NCI-H2107 treated with DMSO at 0.1 percent for 48 hours (cell line): ENCODE results near the gene MAB21L4.

Experiments
- DNase-seq: peaks from one replicate; lab custom pipeline; 2025; ENCODE audit not compliant: unreplicated experiment; lab: John Stamatoyannopoulos, UW

Gene MAB21L4

DNA sequence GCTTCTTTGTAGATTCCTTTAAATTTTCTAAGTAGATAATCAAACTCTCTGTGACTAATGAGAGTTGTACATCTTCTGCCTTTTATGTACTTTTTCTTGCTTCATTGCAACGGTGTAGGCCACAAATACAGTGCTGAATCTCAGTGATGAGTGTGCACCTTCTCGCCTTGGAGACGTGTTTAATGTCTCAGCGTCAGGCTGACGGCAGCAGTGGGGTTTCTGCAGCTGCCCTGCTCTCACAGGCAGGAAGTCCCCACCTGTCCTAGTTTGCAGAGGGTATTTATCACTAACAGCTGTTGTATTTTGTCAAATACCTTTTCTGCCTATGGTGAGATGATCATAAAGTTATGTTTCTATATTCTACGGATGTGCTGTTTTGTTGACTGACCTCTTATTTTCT lies 14.0 kb downstream of the MAB21L4 start:
- DNase-seq: no peak

DNA sequence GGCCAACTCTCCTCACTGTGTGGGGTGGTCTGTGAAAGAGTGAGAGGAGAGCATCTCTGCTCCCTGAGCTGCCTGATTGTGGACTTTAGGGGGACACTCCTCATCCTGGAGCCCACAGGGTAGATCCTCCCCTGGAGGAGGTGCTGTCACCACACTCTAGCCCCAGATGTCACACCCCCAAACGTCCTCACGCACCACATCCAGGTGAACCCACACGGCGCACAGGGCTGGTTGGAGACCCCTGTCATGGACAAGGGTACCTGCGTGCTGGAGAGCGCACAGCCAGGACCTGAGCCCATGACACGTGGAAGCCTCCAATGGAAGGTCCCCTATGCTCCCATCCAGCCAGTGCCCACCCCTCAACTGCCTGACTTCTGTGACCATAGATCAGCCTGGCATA lies 16.9 kb downstream of the MAB21L4 start:
- no peak for DNase-seq

DNA sequence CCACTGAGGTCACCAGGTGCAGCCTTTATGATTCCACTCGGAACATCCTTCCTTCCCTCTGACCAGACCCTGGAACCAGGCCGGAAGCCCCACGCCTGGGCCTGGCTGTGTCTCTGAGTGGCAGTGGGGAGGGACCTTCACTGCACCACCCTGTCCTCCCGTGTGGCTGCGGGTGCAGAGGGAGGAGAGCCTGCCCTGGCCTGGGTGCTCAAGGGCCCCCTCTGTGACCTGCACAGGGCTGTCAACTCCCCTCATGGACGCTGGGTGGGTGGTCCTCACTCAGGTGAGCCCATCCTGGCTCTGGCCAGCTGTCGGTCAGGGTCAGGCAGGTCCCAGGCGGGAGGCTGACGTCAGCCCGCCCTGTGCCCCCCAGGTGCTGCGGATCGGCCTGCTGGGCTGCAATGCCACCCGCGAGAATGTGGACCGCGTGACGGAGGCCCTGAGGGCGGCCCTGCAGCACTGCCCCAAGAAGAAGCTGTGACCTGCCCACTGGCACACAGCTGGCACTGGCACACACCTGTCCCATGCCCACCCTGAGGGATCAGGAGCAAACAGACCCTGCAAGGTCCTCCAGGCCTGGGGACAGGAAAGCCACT lies 17.5 kb downstream of the MAB21L4 start:
- no peak for DNase-seq

DNA sequence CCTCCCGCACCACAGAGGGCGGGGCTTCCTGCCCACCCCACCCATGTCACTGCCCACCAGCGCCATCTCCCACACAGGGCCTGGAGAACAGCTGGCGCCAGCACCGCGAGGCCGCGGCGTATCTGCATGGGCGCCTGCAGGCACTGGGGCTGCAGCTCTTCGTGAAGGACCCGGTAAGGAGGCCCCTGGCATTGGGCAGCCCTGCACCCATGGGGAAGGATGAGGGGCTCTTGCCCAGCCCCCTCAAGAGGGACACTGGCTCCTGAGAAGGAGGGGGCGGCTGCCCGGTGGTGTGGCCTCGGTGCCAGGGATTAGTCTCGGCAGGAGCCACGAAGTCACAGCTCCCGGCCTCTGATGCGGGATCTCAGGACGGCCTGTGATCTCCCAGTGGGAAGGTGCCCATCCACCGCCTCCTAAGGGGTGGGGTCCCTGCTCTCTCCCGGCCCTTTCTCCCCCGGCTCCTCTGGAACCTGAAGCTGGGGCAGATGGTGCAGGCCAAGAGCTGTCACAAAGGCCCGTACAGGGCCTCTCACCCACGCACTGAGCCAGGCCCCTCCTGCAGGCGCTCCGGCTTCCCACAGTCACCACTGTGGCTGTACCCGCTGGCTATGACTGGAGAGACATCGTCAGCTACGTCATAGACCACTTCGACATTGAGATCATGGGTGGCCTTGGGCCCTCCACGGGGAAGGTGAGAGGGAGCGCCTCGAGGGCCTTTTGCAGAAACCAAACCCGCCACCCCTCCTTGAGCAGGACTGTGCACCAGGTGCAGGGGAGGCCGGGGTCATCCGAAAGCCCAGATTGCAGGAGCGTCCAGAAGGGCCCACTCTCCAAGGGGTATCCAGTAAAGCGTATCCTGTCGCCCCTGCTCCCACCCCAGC lies 18.3 kb downstream of the MAB21L4 start:
- DNase-seq: no peak

DNA sequence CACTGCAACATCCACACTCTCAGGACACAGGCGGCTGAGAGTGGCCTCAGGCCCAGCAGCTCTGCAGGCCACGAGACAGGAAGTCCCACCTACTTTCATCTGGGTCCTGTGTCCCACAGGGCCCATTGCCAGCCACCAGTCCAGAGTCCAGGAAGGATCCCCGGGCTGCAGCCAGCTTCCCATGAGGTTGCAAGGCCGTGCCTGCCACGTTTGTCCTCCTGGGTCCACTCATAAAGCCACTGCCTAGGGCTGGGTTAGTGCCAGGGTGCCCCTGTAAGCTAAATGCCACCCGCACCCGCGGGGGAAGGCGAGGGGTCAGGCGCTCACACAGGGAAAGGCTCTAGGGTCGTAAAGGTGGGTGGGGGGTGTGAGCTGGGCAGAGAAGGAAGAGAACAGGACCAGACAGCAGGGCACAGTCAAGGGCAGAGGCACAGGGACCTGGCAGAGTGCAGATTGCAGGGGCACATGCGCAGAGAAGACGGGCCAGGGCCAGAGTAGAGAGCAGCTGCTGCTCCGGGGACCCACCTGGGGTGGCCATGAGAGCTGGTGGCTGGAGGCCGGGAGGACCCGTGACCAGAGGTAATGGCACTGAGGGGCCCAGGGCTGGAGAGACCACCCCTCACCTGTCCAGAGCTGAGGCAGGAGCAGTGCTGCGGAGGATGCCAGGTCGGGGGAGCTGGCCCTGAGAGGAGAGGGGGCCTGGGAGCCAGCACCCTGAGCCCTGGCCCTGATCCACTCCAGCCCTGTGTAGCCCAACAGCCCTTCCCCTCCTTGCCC lies 19.3 kb downstream of the MAB21L4 start:
- no peak for DNase-seq

DNA sequence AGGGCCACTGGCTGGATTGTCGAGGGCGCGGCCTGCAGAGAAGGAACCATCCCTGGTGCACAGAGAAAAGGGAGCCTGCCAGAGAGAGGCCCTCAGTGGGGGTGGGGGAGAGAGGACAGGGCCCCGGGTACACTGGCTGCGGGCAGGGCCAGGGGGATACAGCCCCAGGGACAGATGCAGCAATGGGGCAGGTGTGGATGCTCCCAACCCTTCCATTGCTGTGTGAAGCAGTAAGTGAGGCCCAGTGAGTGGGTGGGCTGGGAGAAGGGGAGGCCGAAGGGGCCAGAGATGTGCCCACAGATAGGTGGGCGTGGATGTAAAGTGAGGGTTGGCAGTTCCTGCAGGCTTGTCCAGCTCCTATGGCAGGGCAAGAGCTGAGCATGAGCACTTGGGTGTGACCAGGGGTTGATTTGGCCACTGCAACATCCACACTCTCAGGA lies 19.9 kb downstream of the MAB21L4 start:
- no peak for DNase-seq

DNA sequence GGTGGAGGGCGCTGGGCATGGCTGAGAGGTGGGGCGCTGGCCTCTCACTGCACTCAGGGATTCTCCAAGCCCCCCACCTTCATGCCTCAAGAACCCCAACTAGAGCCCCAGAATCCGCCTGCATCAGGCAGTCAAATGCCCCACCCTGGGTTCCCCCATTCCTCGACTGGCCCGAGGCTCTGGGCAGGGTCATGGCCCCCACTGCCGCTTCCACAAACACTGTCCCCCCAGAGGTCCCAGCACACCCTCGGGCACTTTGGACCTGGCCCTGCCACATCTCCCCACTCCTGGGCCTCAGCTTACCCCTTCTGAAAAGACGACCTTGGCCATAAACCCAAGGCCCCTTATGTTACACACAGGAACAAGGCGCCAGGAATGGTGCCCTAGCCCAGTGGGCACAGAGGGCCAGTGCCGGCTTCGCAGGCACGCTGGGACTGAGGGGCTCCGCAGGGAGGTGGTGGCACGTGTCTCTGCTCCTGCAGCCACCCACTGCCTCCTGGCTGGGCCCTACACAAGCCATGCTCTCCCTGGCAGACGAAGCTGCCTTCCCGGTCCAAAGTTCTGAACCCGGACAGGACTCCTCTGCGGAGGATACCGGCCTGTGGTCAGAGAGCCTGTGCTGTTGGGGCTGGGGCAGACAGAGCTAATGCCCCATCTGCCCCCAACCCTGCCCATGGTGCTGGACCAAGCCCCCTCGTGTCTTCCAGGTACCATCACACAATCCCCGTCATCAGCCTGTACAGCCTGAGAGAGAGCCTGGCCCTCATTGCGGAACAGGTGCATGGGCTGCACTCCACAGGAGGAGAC lies 20.5 kb downstream of the MAB21L4 start:
- no peak for DNase-seq

DNA sequence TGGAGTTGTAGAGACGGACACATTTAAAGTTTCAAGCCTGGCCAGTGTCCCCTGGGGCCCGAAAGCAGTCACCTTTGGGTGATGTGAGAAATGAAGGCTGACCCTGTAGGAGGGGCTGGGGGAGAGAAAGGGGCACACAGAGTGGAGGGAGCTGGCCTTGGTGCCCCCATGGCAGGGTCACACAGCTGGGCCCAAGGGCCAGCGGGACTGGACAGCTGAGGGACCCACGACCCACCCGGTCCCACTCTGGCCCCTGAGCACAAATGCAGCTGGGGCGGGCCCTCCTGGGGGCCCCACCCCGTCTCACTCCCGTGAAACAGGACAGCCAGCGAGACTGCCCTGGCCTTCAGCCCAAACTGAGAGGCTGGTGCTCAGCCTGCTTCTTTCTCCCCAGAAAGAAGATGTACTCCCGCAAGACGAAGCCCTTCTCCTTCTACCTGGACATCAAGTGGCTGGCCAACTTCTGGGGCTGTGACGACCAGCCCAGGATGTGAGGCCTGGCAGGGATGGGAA lies 21.2 kb downstream of the MAB21L4 start:
- DNase-seq: no peak

DNA sequence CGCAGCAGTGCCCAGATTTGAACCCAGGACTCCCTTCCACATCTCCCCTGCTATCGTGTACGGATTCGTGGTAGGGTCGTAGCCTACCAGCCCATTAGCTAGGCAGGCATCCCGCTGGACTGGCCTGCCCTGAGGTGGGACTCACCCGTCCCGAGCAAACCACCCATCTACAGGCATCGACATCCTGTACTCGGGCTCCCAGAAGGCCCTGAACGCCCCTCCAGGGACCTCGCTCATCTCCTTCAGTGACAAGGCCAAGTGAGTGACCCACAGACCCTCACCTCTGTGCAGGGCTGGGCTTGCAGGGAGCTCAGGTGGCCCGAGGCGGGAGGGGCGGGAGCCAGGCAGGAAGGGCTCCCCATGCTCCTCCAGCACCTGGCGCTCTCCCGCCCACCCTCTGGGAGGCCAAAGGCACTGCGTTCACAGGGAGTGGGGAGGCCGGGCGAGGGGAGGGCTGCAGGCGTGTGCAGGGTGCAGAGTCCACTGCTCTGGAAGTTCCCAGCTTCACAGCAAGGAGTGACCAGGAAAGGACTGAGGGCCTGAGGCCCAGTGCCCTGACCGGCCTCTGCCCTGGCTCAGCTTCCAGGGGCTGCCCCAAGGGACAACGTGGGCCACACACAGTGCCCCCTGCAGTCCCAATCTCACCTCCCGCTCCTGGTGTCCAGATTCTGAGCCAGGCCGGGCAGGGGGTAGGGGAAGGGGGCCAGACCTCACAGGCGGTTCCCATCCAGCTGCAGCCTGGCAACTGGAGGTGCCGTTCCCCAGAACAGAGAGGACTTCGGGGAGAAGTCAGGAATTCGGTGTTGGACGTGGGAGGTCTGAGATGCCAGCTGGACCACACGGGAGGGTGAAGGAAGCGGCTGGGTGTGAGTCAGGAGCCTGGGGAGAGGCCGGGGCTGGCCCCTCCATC lies 21.9 kb downstream of the MAB21L4 start:
- no peak for DNase-seq

DNA sequence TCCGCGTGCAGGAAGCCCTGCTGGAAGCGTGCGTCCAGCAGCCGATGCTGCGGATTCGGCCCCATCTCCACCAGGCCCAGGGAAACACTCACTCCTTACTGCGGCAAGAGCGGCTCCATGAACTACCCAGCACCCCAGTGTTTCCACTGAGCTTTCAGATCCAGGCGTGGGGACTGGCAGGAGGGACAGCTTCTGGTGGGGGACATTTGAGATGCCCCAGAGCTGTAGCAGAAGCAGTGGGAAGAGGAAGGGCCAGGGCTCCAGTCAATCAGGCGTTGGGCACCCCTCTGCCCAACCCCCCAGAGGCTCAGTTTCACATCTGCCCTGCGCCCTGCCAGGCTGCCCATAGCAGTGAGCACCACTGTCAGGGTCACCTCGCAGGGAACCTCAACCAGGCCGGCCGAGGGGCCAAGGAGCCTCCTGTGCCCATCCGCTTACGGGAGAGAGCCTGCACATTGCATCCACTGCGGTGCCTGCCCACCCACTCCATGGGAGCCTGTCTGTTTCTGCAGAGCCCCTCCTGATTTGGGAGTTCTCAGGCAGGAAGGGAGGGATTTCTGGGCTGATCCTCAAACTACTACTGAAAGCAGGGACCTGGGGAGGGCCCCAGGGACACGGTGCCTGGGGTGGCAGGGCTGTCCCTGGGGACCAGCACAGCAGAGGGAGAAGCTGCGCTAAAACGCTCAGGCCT lies 22.7 kb downstream of the MAB21L4 start:
- DNase-seq: no peak

DNA sequence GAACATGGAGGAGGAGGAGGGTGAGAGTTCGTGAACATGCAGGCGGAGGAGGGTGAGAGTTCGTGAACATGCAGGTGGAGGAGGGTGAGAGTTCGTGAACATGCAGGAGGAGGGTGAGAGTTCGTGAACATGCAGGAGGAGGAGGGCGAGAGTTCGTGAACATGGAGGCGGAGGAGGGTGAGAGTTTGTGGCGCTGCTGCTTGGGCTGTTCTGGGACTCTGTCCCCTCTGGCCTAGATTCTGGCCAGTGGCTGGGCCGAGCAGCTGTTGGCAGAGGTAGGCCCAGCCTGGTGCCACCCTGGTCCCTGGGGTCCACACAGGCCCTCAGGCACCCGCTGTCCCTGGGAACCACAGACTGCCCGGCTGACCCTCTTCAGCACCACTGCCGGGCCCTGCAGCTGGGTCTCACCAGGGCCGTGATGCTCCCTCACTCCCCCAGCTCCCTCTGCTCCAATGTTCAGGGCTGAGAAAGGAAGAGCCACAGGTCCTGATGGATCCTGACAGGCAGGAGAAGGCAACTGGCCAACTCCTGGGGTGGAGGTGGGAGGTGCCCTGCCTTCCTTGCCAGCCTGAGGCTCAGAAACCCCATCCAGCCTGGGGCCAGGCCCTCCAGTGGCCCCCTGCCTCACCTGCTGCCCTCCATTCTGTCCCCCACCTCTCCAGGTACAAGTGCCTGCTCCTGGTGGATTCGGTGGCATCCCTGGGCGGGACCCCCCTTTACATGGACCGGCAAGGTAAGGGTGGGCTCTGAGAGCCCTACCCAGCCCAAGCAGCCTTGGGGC lies 23.4 kb downstream of the MAB21L4 start:
- DNase-seq: no peak

DNA sequence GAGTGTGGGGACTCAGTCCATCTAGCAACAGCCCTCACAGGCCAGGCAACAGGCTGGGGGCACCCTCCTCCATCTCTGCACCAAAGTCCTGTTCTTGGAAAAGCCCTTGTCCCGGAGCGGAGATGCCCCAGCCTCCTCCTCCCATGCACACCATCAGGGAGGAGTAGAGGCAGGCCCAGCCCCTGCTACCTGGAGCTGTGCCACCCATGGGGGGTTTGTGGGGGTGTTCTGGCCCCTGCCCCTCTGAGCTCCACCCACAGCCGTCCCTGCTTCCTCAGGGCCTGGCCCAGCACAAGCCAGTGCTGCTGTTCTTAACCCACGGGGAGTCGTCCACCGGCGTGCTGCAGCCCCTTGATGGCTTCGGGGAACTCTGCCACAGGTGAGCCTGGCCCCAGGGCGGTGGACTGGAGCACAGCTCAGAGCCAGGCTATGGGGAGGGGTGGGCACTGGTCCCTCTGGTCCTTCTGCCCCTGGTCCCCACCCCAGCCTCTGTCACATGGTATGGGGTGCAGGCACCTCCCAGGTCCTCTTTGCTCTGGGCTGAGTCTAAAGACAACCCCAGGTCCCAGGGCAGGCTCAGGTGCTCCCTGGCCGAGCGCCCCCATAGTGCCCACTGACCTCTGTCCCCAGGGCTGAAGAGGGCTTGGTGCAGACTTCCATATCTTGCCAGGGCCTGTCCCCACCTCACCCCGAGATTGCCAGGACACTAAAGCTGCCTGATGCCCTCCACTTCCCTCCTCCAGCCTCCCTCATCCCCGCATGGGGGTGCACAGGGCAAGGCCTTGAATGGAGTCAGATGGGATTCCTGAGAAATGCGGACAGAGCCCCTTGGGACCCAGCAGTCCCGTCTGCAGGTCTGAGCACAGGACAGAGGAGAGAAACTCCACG lies 24.6 kb downstream of the MAB21L4 start:
- DNase-seq: no peak

DNA sequence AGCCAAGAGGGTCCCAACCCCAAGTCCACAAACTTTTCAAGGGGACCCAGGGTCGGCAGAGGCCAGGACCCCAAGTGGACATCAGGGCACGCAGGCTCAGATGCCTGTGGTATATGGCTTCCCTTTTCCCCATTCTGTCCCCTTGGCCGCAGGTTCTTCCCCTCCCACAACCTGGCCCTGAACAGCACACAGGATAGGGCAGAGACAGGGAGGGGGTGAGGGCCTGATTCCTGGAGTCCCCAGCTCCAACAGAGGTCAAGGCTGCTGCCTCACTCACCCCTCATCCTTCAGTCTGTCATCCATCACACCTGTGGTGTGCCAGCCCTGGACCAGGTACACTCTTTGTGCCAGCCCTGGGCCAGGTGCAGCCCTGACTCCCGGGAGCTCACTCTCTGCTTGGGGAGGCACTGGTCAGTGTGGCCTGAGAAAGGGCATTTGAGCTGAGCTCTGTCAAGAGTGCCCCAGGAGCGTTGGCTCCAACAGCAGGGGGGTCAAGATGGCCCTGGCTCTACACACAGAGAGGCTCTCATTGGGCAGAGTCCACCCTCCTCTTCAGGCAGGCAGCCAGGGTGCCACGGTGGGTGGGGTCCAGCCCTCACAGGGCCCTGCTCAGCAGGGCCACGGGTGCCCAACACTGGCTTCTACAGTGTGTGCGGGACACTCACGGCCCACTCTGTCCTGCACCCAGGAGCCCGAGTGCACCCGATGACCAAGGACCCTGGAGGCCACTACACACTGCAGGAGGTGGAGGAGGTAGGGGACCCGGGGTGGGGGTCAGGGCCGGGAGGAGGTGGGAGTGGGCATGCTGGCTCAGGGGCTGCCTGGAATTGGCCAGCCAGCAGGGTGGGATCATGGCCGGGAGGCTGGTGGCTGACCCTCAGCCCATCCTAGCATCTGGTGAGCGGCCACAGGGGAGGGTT lies 25.7 kb downstream of the MAB21L4 start:
- DNase-seq: no peak

DNA sequence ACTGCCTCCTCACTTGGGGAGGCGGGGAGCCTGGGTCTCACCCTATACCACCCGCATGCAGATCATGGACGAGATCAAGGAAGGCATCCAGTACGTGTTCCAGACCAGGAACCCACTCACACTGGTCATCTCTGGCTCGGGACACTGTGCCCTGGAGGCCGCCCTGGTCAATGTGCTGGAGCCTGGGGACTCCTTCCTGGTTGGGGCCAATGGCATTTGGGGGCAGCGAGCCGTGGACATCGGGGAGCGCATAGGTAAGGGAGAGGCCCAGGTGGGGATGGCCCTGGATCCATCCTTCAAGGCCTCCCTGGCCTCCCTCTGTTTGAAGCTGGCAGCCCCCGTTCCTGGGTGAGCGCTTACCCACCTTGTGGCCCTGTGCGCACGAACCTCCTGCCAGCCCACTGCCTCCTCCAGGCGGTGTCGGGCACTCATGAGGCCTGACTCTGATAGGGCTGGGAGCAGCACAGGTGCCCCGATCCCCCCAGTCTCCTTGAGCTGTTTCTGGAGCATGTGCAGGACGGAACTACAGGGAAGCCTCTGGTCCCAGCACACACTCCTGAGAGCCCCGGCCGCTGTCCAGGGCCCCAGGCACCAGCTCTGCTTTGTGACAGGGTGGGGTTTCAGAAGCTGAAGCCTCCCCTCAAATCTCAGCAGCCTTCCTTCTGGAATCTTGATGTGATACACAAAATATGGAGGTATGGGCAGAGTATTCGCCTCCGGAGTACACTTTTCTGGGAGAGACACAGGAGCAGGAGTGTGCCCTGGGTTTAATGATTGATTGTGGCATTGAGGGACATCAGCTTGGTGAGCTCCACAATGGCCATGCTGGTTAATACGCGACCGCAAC lies 26.6 kb downstream of the MAB21L4 start:
- DNase-seq: no peak

DNA sequence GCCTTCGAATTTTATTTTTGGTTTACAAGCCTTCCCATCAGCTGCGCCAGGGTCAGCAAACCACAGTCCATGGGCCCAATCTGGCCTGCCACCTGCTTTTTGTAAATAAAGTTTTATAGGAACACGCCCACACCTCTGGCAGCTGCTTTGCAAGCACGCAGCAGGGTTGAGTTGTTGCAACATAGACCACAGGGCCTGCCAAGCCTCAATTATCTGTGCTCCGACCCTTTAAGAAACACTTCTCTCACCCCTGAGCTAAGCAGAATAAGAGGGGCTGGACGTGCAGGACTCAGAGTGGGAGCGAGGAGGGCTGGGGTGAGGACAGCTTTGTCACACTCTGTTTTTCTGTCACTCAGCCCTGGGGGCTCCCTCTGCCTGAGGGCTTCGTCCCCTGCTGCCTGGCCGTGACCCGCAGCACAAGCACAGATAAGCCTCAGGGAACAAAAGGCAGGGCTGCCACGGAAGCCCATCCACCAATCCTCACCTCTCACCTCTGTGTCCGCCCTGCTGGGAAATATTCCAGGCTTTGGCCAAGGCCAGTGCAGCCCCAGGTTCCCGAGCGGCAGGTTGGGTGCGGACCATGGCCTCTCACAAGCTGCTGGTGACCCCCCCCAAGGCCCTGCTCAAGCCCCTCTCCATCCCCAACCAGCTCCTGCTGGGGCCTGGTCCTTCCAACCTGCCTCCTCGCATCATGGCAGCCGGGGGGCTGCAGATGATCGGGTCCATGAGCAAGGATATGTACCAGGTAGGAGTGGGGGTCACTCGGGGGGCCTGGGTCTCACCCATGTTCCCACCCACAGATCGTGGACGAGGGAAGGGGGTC lies 27.5 kb downstream of the MAB21L4 start, which contains the start of gene AGXT:
TSS of gene AGXT (plus strand) at position 539 of the 823 bp plus-strand sequence. CDS start at position 581, 42 bp downstream.
- DNase-seq: no peak
